Smooth muscle cell (in vitro differentiated cells): Measurements from ENCODE around the gene TNRC18. TPM values are rescaled to one million over a fixed set of nuclear protein-coding genes. Genes with fewer than 3 reads are reported as not detected.

Source experiments
- DNase-seq: peaks from one replicate; lab custom pipeline; 2025; ENCODE audit not compliant: unreplicated experiment; lab: John Stamatoyannopoulos, UW
- H2AFZ ChIP-seq: fragments of 200-600 bp; sonication (generic); 2 replicates; pipeline ENCODE4 v1.6.0; 2016; ENCODE audit warnings: antibody characterized with exemption, low read depth, mild to moderate bottlenecking
- H3F3A ChIP-seq: fragments of 200-600 bp; sonication (generic); 2 replicates; pipeline ENCODE4 v1.6.0; 2017; ENCODE audit warnings: antibody characterized with exemption, low read depth
- H3K27ac ChIP-seq: fragments of 200-600 bp; sonication (generic); 2 replicates; pipeline ENCODE4 v1.5.1; 2016; ENCODE audit warnings: low read depth, mild to moderate bottlenecking
- H3K27me3 ChIP-seq: fragments of 200-600 bp; sonication (generic); 2 replicates; pipeline ENCODE4 v1.6.1; 2016; ENCODE audit warnings: low read depth, mild to moderate bottlenecking
- H3K36me3 ChIP-seq: fragments of 200-600 bp; sonication (generic); 2 replicates; pipeline ENCODE4 v1.5.1; 2016; ENCODE audit warnings: low read depth
- H3K4me1 ChIP-seq: fragments of 200-600 bp; sonication (generic); 2 replicates; pipeline ENCODE4 v1.5.1; 2016; ENCODE audit warnings: low read depth
- H3K4me2 ChIP-seq: fragments of 200-600 bp; sonication (generic); 2 replicates; pipeline ENCODE4 v1.6.0; 2016; ENCODE audit warnings: mild to moderate bottlenecking
- H3K4me3 ChIP-seq: fragments of 200-600 bp; sonication (generic); 2 replicates; pipeline ENCODE4 v1.5.1; 2016; ENCODE audit warnings: mild to moderate bottlenecking
- H3K79me2 ChIP-seq: fragments of 200-600 bp; sonication (generic); 2 replicates; pipeline ENCODE4 v1.6.0; 2016; ENCODE audit warnings: low read depth, mild to moderate bottlenecking
- H3K9ac ChIP-seq: fragments of 200-600 bp; sonication (generic); 2 replicates; pipeline ENCODE4 v1.6.0; 2016; ENCODE audit warnings: low read depth
- H3K9me3 ChIP-seq: fragments of 200-600 bp; sonication (generic); replicated peaks from 2 replicates; pipeline ENCODE4 v1.5.1; 2016; ENCODE audit warnings: low read depth
- H4K20me1 ChIP-seq: fragments of 200-600 bp; sonication (generic); 2 replicates; pipeline ENCODE4 v1.6.0; 2016; ENCODE audit warnings: low read depth
- CTCF ChIP-seq: fragments of 200-600 bp; sonication (generic); IDR thresholded peaks from 2 replicates; pipeline ENCODE4 v1.5.1; 2017; ENCODE audit warnings: borderline replicate concordance, mild to moderate bottlenecking, antibody characterized with exemption; ENCODE audit not compliant: insufficient read depth, poor library complexity, severe bottlenecking
- WGBS: methylation state at CpG from one replicate; pipeline ENCODE4 v1.1.7; 2016; ENCODE audit warnings: low lambda C conversion rate; 5-methylcytosine and 5-hydroxymethylcytosine counted together
- polyA plus RNA-seq: library from polyadenylated mRNA; unstranded; fragments of >200 nt; fragmentation: Nextera tagmentation; extraction: Ambion mirVana; gene quantifications from 2 replicates; pipeline ENCODE4 v1.2.1, GENCODE V29; 2016
- total RNA-seq: library from RNA; depleted of rRNA; stranded (reverse); fragments of >200 nt; gene quantifications from 2 replicates; pipeline ENCODE4 v1.2.3, GENCODE V29; 2014

Gene TNRC18
- total and polyA plus RNA-seq, 2 experiments from 2014 or later: 6.4 to 40.3 TPM

GRCh38 chr7:5337047-5337446 lies 86.6 kb downstream of the TNRC18 start:
- no peak for TF ChIP-seq CTCF
- Histone ChIP-seq H3K79me2 (peaks cover 16% of the 10 kb centered on the region), H3K4me3 (no peak overlapping the region), H3K27ac (no peak overlapping the region), H2AFZ (no peak overlapping the region), H3K36me3 (peaks cover 16% of the 10 kb centered on the region), H3K4me1 (no peaks in the 10 kb centered on the region), H3F3A (no peaks in the 10 kb centered on the region), H3K4me2 (no peak overlapping the region), H3K9ac (no peak overlapping the region), H3K27me3 (no peaks in the 10 kb centered on the region), H4K20me1 (peaks cover 54% of the 10 kb centered on the region), H3K9me3 (no peaks in the 10 kb centered on the region)
- no peak for DNase-seq
- 93% methylated on average over 11 of the region's 11 CpGs for WGBS

GRCh38 chr7:5334671-5335070 lies 89.0 kb downstream of the TNRC18 start:
- Histone ChIP-seq H3K27ac (no peak overlapping the region), H3K27me3 (no peaks in the 10 kb centered on the region), H2AFZ (no peak overlapping the region), H3K4me3 (no peak overlapping the region), H3K79me2 (peaks cover 16% of the 10 kb centered on the region), H3K9me3 (no peaks in the 10 kb centered on the region), H3K9ac (no peak overlapping the region), H3K36me3 (peaks cover 15% of the 10 kb centered on the region), H3F3A (no peaks in the 10 kb centered on the region), H3K4me1 (no peaks in the 10 kb centered on the region), H4K20me1 (peaks cover 64% of the 10 kb centered on the region), H3K4me2 (no peak overlapping the region)
- no peak for TF ChIP-seq CTCF
- no peak for DNase-seq
- WGBS: 97% methylated on average over 8 of the region's 8 CpGs

- Histone ChIP-seq H4K20me1 (peaks cover 69% of the 10 kb centered on the region), H3K9me3 (no peaks in the 10 kb centered on the region), H3K27ac (no peak overlapping the region), H3K4me3 (no peak overlapping the region), H3K36me3 (peaks cover 15% of the 10 kb centered on the region), H3K4me2 (no peak overlapping the region), H3K79me2 (peaks cover 16% of the 10 kb centered on the region), H3K27me3 (no peaks in the 10 kb centered on the region), H3F3A (no peaks in the 10 kb centered on the region), H2AFZ (no peak overlapping the region), H3K4me1 (no peaks in the 10 kb centered on the region), H3K9ac (no peak overlapping the region)
- 95% methylated on average over 22 of the region's 32 CpGs for WGBS
- no peak for DNase-seq
- no peak for TF ChIP-seq CTCF
Measured at GRCh38 chr7:5333121-5334045, 90.3 kb downstream of the TNRC18 start.

- Histone ChIP-seq H3K9ac (no peak overlapping the region), H4K20me1 (peaks cover 75% of the 10 kb centered on the region), H2AFZ (no peak overlapping the region), H3K4me3 (no peak overlapping the region), H3K27me3 (no peaks in the 10 kb centered on the region), H3F3A (peaks cover 3% of the 10 kb centered on the region), H3K4me2 (no peak overlapping the region), H3K27ac (no peak overlapping the region), H3K79me2 (peaks cover 16% of the 10 kb centered on the region), H3K36me3 (peaks cover 15% of the 10 kb centered on the region), H3K4me1 (no peaks in the 10 kb centered on the region), H3K9me3 (no peaks in the 10 kb centered on the region)
- no peak for DNase-seq
- WGBS: 98% methylated on average over 39 of the region's 43 CpGs
- TF ChIP-seq CTCF: no peak
Measured at GRCh38 chr7:5332579-5332978, 91.1 kb downstream of the TNRC18 start.
